ENCODE data around the gene SYT13.

Gene SYT13

DNA sequence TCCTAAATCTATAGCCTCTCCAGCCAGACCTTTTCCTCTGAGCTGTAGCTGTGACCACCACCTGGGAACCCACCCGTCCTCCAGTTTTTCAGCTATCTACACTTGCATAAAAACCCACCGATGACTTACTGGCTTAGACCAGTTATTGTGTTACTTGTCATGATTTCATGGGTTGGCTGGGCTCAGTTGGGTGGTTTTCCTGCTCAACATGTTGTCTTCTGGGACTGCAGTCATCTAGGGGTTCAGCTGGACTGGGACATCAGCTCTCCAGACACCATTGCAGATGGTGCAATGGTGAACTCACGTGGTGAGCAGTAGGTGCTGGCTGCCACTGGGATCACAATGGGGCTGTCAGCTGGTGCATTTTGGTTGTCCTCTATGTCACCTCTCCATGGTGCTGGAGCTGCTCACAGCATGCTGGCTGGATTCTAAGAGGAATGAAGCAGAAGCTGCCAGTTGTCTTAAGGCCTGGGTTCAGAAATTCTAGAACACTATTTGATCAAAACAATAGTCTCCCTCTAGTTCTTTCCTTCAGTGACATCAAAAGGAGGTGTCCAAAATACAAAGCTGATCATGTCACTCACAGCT is 1.3 kb upstream of the SYT13 start:
- no peak overlapping the region for H2AFZ ChIP-seq (ENCODE audit: low read depth, low read length)
- H3K79me2 ChIP-seq (ENCODE audit: insufficient read depth, low read length) = no peaks in the 10 kb centered on the region
- peaks cover 11% of the 10 kb centered on the region for H3K27me3 ChIP-seq (ENCODE audit: insufficient read depth, low read length, poor library complexity)
- no peak overlapping the region for H3K4me3 ChIP-seq (ENCODE audit: low read depth in 1 of 2, low read length in 2 of 2)
- H3K9ac ChIP-seq (ENCODE audit: low read depth, low read length) = no peak overlapping the region
- H3K9me3 ChIP-seq (ENCODE audit: insufficient read depth, low read length, severe bottlenecking) = no peaks in the 10 kb centered on the region
- H3K36me3 ChIP-seq (ENCODE audit: insufficient read depth, low read length) = no peaks in the 10 kb centered on the region
- DNase-seq (no peak), ATAC-seq (ENCODE audit: insufficient read depth, low read depth) (no peak)
- H3K4me1 ChIP-seq (ENCODE audit: insufficient read depth, low read length) = no peaks in the 10 kb centered on the region
- no peak overlapping the region for H3K4me2 ChIP-seq (ENCODE audit: insufficient read depth, low read length)
- no peaks in the 10 kb centered on the region for H4K20me1 ChIP-seq (ENCODE audit: insufficient read depth, low read length)
- no peak overlapping the region for H3K27ac ChIP-seq (ENCODE audit: low read length)
- TF ChIP-seq, protein P1, sequence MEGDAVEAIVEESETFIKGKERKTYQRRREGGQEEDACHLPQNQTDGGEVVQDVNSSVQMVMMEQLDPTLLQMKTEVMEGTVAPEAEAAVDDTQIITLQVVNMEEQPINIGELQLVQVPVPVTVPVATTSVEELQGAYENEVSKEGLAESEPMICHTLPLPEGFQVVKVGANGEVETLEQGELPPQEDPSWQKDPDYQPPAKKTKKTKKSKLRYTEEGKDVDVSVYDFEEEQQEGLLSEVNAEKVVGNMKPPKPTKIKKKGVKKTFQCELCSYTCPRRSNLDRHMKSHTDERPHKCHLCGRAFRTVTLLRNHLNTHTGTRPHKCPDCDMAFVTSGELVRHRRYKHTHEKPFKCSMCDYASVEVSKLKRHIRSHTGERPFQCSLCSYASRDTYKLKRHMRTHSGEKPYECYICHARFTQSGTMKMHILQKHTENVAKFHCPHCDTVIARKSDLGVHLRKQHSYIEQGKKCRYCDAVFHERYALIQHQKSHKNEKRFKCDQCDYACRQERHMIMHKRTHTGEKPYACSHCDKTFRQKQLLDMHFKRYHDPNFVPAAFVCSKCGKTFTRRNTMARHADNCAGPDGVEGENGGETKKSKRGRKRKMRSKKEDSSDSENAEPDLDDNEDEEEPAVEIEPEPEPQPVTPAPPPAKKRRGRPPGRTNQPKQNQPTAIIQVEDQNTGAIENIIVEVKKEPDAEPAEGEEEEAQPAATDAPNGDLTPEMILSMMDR (IDR thresholded peaks at IDR 0.05; ENCODE audit: borderline replicate concordance, extremely low read depth, low read length, poor library complexity, severe bottlenecking) = no peak
- TF ChIP-seq EZH2 (IDR thresholded peaks at IDR 0.05; ENCODE audit: borderline replicate concordance, low read depth, low read length, severe bottlenecking) = no peak

DNA sequence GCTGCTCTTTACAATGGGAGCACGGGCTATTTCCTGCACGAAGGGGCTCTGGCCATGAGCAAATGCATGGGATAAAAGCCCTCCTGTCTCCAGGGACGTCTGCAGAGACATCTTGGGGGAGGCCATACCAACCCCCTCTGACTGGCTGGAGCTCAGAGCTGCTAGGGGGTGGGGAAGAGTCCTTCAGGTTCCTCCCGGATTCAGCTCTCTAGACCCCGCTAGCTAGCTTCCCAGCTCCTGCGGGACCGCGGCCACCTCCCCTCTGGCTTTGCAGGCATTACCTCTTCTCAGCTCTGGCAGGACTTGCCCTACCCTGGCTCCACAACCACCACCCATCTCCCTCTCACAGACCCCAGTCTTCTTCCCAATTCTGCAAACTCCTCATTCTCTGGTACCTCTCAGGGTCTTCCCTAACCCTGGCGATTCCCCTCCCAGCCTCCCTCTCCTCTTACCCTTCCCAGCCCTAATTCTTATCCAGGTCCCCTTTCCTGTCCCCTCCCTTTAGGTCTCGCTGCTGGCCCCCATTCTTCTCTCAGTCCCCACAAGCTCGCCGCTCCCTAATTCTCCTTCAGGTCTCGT is 802 bp downstream of the SYT13 start:
- Histone ChIP-seq H3K9me3 (ENCODE audit: insufficient read depth, low read length, severe bottlenecking) (no peaks in the 10 kb centered on the region), H2AFZ (ENCODE audit: low read depth, low read length) (no peak overlapping the region), H3K4me2 (ENCODE audit: insufficient read depth, low read length) (no peak overlapping the region), H3K36me3 (ENCODE audit: insufficient read depth, low read length) (no peaks in the 10 kb centered on the region), H3K27me3 (ENCODE audit: insufficient read depth, low read length, poor library complexity) (peaks cover 6% of the 10 kb centered on the region), H3K79me2 (ENCODE audit: insufficient read depth, low read length) (no peaks in the 10 kb centered on the region), H4K20me1 (ENCODE audit: insufficient read depth, low read length) (no peaks in the 10 kb centered on the region), H3K9ac (ENCODE audit: low read depth, low read length) (no peak overlapping the region), H3K27ac (ENCODE audit: low read length) (no peak overlapping the region), H3K4me1 (ENCODE audit: insufficient read depth, low read length) (no peaks in the 10 kb centered on the region), H3K4me3 (ENCODE audit: low read depth in 1 of 2, low read length in 2 of 2) (no peak overlapping the region)
- ATAC-seq (ENCODE audit: insufficient read depth, low read depth) (no peak), DNase-seq (no peak)
- TF ChIP-seq, protein P1 (IDR thresholded peaks at IDR 0.05; ENCODE audit: borderline replicate concordance, extremely low read depth, low read length, poor library complexity, severe bottlenecking) = no peak
- no peak for TF ChIP-seq EZH2 (IDR thresholded peaks at IDR 0.05; ENCODE audit: borderline replicate concordance, low read depth, low read length, severe bottlenecking)

DNA sequence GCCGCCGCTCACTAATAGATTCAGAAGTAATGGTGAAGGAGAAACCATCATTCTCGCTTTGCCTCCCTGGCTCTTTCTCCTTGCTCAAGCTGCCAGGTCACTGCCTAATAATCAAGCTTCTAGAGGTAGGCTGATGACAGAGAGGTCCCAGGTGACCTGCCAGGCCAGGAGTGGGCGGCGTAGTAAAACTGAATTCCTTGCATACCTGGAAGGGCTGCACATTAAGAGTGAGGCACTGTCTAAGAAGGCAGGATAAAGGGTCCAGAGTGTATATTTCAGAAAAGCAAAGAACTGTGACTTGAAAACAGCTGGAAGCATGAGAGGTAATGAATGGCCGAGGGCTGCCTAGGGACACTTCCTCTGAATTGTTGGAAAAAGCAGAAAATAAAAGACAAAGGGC is 4.1 kb downstream of the SYT13 start:
- Histone ChIP-seq H3K79me2 (ENCODE audit: insufficient read depth, low read length) (no peaks in the 10 kb centered on the region), H3K27me3 (ENCODE audit: insufficient read depth, low read length, poor library complexity) (no peaks in the 10 kb centered on the region), H3K9me3 (ENCODE audit: insufficient read depth, low read length, severe bottlenecking) (no peaks in the 10 kb centered on the region), H4K20me1 (ENCODE audit: insufficient read depth, low read length) (no peaks in the 10 kb centered on the region), H3K4me2 (ENCODE audit: insufficient read depth, low read length) (no peak overlapping the region), H3K9ac (ENCODE audit: low read depth, low read length) (no peak overlapping the region), H3K4me1 (ENCODE audit: insufficient read depth, low read length) (no peaks in the 10 kb centered on the region), H2AFZ (ENCODE audit: low read depth, low read length) (no peak overlapping the region), H3K36me3 (ENCODE audit: insufficient read depth, low read length) (no peaks in the 10 kb centered on the region), H3K27ac (ENCODE audit: low read length) (no peak overlapping the region), H3K4me3 (ENCODE audit: low read depth in 1 of 2, low read length in 2 of 2) (no peak overlapping the region)
- TF ChIP-seq, protein P1 (IDR thresholded peaks at IDR 0.05; ENCODE audit: borderline replicate concordance, extremely low read depth, low read length, poor library complexity, severe bottlenecking) = no peak
- TF ChIP-seq EZH2 (IDR thresholded peaks at IDR 0.05; ENCODE audit: borderline replicate concordance, low read depth, low read length, severe bottlenecking) = no peak
- no peak for DNase-seq
- ATAC-seq (ENCODE audit: insufficient read depth, low read depth) = no peak

Measured in DND-41 (cell line).